Urothelium cell line (cell line): ENCODE results near the gene RAI14.
"Not testable (repeated sequence)": the region's sequence is repeated elsewhere in the genome, so short reads cannot be mapped to it uniquely, and the experiment has no call there.

ENCODE experiments used
- DNase-seq: peaks from one replicate; pipeline ENCODE4 v3.0.0; 2011; ENCODE audit warnings: low spot score, mixed read lengths
- FAIRE-seq: peaks from 2 replicates; lab custom pipeline; 2011; peaks lifted over from hg19 to GRCh38; lab: Jason Lieb, UNC

Gene RAI14

GRCh38 chr5:34697308-34698108 lies 41.4 kb downstream of the RAI14 start:
- DNase-seq (no peak), FAIRE-seq (no peak)

GRCh38 chr5:34698109-34698419 lies 41.9 kb downstream of the RAI14 start:
- no peak for DNase-seq
- no peak for FAIRE-seq

- DNase-seq = no peak
- FAIRE-seq = no peak
Measured at GRCh38 chr5:34698754-34699153, 42.6 kb downstream of the RAI14 start.

GRCh38 chr5:34699155-34700077 lies 43.3 kb downstream of the RAI14 start:
- DNase-seq = no peak
- FAIRE-seq = no peak

- FAIRE-seq = no peak
Measured at GRCh38 chr5:34700078-34700452, 43.9 kb downstream of the RAI14 start.

GRCh38 chr5:34701442-34701841 lies 45.3 kb downstream of the RAI14 start:
- DNase-seq, FAIRE-seq: not testable (repeated sequence)

More at GRCh38 chr5:34700078-34700452, 43.9 kb downstream of the RAI14 start:
- no peak for DNase-seq

GRCh38 chr5:34703767-34704713 lies 47.9 kb downstream of the RAI14 start:
- DNase-seq (no peak), FAIRE-seq (no peak)

GRCh38 chr5:34706084-34706483 lies 50.0 kb downstream of the RAI14 start:
- no peak for FAIRE-seq

GRCh38 chr5:34707451-34708107 lies 51.5 kb downstream of the RAI14 start:
- DNase-seq (no peak), FAIRE-seq (no peak)

More at GRCh38 chr5:34706084-34706483, 50.0 kb downstream of the RAI14 start:
- no peak for DNase-seq

- FAIRE-seq (no peak), DNase-seq (no peak)
Measured at GRCh38 chr5:34708777-34709176, 52.6 kb downstream of the RAI14 start.

- peak; percentile 56 for DNase-seq
Measured at GRCh38 chr5:34709861-34710673, 53.9 kb downstream of the RAI14 start.

GRCh38 chr5:34712565-34712964 lies 56.4 kb downstream of the RAI14 start:
- DNase-seq (no peak), FAIRE-seq (no peak)

More at GRCh38 chr5:34709861-34710673, 53.9 kb downstream of the RAI14 start:
- FAIRE-seq = peak; percentile 62

GRCh38 chr5:34715711-34716110 lies 59.6 kb downstream of the RAI14 start:
- FAIRE-seq = no peak
- no peak for DNase-seq

GRCh38 chr5:34716986-34717385 lies 60.9 kb downstream of the RAI14 start:
- DNase-seq = no peak

GRCh38 chr5:34717426-34718327 lies 61.5 kb downstream of the RAI14 start:
- DNase-seq (peak; percentile 84), FAIRE-seq (no peak)

More at GRCh38 chr5:34716986-34717385, 60.9 kb downstream of the RAI14 start:
- FAIRE-seq = no peak

GRCh38 chr5:34718516-34718915 lies 62.4 kb downstream of the RAI14 start:
- DNase-seq = no peak
- no peak for FAIRE-seq

GRCh38 chr5:34719029-34719428 lies 62.9 kb downstream of the RAI14 start:
- DNase-seq = no peak
- no peak for FAIRE-seq

- FAIRE-seq (no peak), DNase-seq (no peak)
Measured at GRCh38 chr5:34721327-34721726, 65.2 kb downstream of the RAI14 start.
